Esophagus mucosa (tissue), 1 donor: Measurements from ENCODE around the gene VCPKMT. TPM values are rescaled to one million over a fixed set of nuclear protein-coding genes. Genes with fewer than 3 reads are reported as not detected.
A peak's percentile ranks its signal among the peaks of the same experiment; 100 is the strongest.

ENCODE experiments used
- ATAC-seq: fragments of 200-7000 bp; cut with Tn5 transposase; one replicate; pipeline ENCODE4 v1.9.1; 2020
- total RNA-seq: library from RNA; stranded (reverse); gene quantifications from one replicate; pipeline ENCODE4 v1.2.4, GENCODE V29; 2023
- donor health status: DM: yes; HTN: yes; CAD: no.

VCPKMT gene
- total RNA-seq, 1 donor from 2014 or later: 5.3 TPM

DNA sequence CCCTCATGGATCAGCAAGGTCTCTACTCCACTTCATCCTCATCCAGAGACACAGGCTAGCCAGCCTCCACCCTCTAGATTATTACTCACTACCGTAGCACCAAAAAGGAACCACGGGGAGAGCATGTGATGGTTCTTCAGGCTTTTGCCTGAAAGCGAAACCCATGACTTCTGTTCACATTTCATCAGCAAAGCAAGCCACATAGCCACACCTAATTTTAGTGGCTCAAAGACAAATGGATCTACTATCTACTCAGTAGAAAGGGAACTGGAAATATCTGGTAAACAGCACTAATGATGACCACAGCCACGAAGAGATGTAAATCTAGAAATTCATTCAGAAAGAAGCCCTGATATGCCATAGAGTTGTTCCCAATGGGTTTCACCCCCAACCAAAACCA lies 51.4 kb downstream of the VCPKMT start:
- ATAC-seq: peak; percentile 51

GRCh38 chr14:50063876-50064420 lies 52.4 kb downstream of the VCPKMT start:
- no peak for ATAC-seq

DNA sequence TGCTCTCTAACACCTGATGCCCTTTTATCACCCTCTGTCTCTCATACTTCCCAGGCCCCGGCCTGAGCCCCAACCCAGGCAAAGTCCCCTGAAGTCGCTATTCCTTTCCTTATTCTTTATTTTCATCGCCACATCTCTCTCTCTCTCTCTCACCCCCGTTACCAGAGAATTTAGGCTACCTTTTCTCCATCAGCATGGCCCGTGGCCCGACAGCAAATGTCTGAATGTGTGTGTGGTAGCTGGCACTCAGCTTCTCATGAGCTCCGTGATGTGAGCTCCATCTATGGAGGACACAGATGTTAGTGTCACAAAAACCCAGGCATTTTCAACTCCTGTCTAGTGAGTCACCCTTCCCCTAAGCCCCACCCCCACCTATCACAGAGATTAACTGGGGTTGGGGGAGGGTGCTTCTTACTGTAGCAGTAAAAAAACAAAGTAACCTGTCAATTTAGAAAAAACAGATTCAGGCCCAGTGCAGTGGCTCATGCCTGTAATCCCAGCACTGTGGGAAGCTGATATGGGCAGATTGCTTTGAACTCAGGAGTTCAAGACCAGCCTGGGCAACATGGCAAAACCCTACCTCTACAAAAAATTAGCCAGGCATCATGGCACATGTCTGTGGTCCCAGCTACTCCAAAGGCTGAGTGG lies 53.8 kb downstream of the VCPKMT start:
- peak; percentile 73 for ATAC-seq

DNA sequence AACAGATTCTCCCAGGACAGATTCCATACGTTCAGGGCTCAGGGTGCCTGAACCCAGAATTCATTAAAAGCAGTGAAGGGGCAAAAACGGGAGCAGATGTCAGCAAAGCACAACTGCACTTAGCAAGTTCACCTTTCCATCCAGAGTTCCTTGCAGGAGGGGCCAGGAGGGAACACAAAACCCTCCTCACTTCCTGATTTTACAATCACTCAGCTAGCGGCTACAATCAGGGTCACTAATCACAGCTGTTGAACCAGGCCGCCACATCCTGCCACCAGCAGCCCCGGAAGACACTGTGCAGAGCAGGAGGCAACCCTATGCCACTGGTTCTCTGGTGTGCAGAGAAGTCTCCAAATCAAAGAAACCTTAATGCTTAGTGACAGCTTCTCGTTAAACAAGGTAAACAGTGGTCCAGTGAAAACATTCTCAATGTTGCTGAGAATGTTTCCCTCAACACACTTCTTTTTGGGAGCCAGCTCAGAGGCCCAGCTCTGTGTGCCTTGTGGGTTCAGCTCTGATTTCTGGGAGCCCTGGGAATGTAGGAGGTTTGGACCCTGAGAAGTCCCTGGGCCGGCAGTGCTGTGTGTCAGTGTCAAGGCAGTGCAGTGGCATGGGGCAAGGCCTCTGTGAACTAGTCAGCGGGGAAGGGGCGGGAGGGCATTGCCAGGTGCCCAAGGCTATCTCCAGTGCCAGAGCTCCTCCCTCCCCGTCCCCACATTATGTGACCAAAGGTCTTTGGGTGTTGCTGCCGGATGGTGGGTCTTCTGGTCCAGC lies 54.5 kb downstream of the VCPKMT start:
- peak; percentile 56 for ATAC-seq

- ATAC-seq: peak; percentile 65
Observed at GRCh38 chr14:50060871-50061663, 55.3 kb downstream of the VCPKMT start.

DNA sequence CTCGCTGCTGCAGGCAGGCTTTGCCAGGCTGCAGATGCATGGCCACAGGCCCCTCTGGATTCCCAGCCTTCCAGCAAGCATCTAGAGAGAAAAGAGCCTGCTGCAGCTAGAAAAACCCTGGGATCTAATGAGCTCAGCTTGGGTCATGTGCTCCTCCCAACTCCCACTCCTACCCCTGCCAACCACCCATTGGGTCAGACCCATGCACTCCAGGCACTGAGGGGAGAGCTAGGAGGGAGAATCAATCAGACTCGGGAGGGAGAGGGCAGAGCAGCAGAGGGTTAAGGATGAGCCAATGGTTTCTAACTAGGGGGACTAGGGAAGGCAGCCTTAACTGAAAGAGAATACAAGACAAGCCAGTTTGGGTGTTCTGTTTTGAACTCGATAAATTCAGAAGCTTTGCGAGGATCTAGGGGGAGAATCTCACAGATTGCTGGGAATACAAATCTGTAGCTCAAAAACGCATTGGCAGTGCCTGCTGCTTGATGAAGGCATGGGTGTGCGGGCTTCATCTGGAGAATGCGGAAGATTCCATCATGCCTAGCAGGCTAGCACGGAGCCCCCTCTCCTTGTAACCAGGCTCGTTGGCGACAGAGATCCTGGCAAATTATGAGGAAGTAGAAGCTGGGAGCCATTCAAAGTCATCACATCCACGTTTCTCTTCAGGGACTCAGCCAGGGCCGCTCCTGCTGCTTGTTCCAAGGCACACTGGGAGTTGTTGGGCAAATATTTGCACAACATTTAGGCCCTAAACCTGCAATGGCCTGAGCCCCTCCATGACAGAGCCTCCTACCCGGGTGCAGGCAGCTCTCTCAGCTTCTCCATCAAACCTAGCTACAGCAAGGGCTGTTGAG lies 56.4 kb downstream of the VCPKMT start:
- ATAC-seq: no peak

Other genes starting within 250 kb of the VCPKMT start
- 144 TPM for gene ARF6, start 223.5 kb downstream of the VCPKMT start, total RNA-seq
- gene SOS2, start 115.0 kb upstream of the VCPKMT start, total RNA-seq: 17.3 TPM
- 6.0 TPM for gene L2HGDH, start 195.7 kb upstream of the VCPKMT start, total RNA-seq
- gene DMAC2L, start 195.8 kb upstream of the VCPKMT start, total RNA-seq: 15.2 TPM